Cardiac septum (tissue), 1 donor: ENCODE data around the gene HNRNPL. TPM values are rescaled to one million over a fixed set of nuclear protein-coding genes. Genes with fewer than 3 reads are reported as not detected.
"Not testable (repeated sequence)": the region's sequence is repeated elsewhere in the genome, so short reads cannot be mapped to it uniquely, and the experiment has no call there.

Experiments used
- DNase-seq: peaks from one replicate; pipeline ENCODE4 v3.0.0-alpha.2; 2020; ENCODE audit warnings: low spot score
- intact Hi-C: fragments of 100-400 bp; cut with DNase I; formaldehyde crosslinking; loops from one replicate; pipeline ENCODE4 v1.14.0; 2022
- total RNA-seq: library from RNA; stranded (reverse); fragmentation: NEBNext Ultra II Directional; extraction: Animal tissue kit (Norgen Biotek cat#: 25700); gene quantifications from one replicate; pipeline ENCODE4 v1.2.1, GENCODE V29; 2021
- donor health status: DM: no; HTN: no; CAD: no.

The HNRNPL gene
- total RNA-seq, 1 donor from 2014 or later, result 136 TPM

- intact Hi-C loops, DNase-seq: not testable (repeated sequence)
These were observed 59.0 kb downstream of the HNRNPL start for GRCh38 chr19:38790507-38791403.

- intact Hi-C loops, result no loop called here
- no peak for DNase-seq
These were observed 61.1 kb downstream of the HNRNPL start, which contains the start of gene LGALS7B for GRCh38 chr19:38788478-38789243. LGALS7B (plus strand) TSS chr19:38789200; CDS start chr19:38789227, 27 bp downstream.

- no peak for DNase-seq
- intact Hi-C loops, result loop anchor here (2.0 kb wide), 1 partner anchor 54 kb away; no protein-coding TSS in a partner anchor
These were observed 63.1 kb downstream of the HNRNPL start for GRCh38 chr19:38786572-38787265.

Other genes with a start within 250 kb of the HNRNPL start
- gene MAP4K1, start 232.0 kb downstream of the HNRNPL start, total RNA-seq, result 1.5 TPM
- gene EIF3K, start 230.8 kb downstream of the HNRNPL start, total RNA-seq, result 483 TPM
- gene ACTN4, start 202.3 kb downstream of the HNRNPL start, total RNA-seq, result 190 TPM
- gene CAPN12, start 105.5 kb downstream of the HNRNPL start, total RNA-seq, result 1.7 TPM
- not detected for gene LGALS7, start 76.5 kb downstream of the HNRNPL start, total RNA-seq
- not detected for gene LGALS7B, start 60.8 kb downstream of the HNRNPL start, total RNA-seq
- gene LGALS4, start 37.0 kb downstream of the HNRNPL start, total RNA-seq, result 0.54 TPM
- 377 TPM for gene ECH1, start 18.2 kb downstream of the HNRNPL start, total RNA-seq
- 2.0 TPM for gene RINL, start 28.3 kb upstream of the HNRNPL start, total RNA-seq
- gene SIRT2, start 49.6 kb upstream of the HNRNPL start, total RNA-seq, result 49.6 TPM
- 22.0 TPM for gene NFKBIB, start 50.0 kb upstream of the HNRNPL start, total RNA-seq
- not detected for gene CCER2, start 62.2 kb upstream of the HNRNPL start, total RNA-seq
- gene SARS2, start 80.8 kb upstream of the HNRNPL start, total RNA-seq, result 12.6 TPM
- 40.4 TPM for gene MRPS12, start 81.0 kb upstream of the HNRNPL start, total RNA-seq
- 3.3 TPM for gene FBXO17, start 125.8 kb upstream of the HNRNPL start, total RNA-seq
- 15.3 TPM for gene FBXO27, start 182.6 kb upstream of the HNRNPL start, total RNA-seq
- gene ACP7, start 234.4 kb upstream of the HNRNPL start, total RNA-seq, result not detected